AG09309 (cell line): ENCODE results near the gene SMAD9.

Source experiments
- DNase-seq: peaks from one replicate; pipeline ENCODE4 v3.0.0-alpha.2; 2010; ENCODE audit warnings: low read depth
- H3K4me3 ChIP-seq: 2 replicates; pipeline ENCODE4 v1.5.1; 2011; ENCODE audit warnings: mild to moderate bottlenecking, low read depth, low read length, moderate library complexity; ENCODE audit not compliant: control insufficient read depth
- TF ChIP-seq, protein P1 (sequence below): IDR thresholded peaks from 2 replicates; pipeline ENCODE4 v1.5.1; 2011; ENCODE audit warnings: mild to moderate bottlenecking, low read depth, low read length, inconsistent platforms; ENCODE audit not compliant: insufficient read depth, control insufficient read depth; ENCODE audit errors: missing control alignments

The SMAD9 gene

GRCh38 chr13:36913463-36913862, 6.6 kb downstream of the SMAD9 start:
- no peak overlapping the region for H3K4me3 ChIP-seq
- DNase-seq: no peak
- TF ChIP-seq, protein P1, sequence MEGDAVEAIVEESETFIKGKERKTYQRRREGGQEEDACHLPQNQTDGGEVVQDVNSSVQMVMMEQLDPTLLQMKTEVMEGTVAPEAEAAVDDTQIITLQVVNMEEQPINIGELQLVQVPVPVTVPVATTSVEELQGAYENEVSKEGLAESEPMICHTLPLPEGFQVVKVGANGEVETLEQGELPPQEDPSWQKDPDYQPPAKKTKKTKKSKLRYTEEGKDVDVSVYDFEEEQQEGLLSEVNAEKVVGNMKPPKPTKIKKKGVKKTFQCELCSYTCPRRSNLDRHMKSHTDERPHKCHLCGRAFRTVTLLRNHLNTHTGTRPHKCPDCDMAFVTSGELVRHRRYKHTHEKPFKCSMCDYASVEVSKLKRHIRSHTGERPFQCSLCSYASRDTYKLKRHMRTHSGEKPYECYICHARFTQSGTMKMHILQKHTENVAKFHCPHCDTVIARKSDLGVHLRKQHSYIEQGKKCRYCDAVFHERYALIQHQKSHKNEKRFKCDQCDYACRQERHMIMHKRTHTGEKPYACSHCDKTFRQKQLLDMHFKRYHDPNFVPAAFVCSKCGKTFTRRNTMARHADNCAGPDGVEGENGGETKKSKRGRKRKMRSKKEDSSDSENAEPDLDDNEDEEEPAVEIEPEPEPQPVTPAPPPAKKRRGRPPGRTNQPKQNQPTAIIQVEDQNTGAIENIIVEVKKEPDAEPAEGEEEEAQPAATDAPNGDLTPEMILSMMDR: no peak

DNA sequence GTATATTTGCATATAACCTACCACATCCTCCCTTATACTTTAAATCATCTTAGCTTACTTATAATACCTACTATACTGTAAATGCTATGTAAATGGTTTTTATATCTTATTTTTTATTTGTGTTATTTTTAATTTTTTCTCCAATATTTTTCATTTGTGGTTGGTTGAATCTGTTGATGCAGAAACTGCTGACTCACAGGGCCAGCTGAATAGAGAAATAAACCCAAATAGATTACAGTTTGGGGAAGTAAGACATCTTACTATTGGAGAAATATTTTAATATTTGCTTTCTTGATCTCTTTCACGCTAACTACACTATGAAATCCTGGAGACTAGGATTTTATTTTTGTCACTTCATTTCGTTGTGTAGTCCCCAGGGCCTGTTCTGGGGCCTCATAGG, 7.1 kb downstream of the SMAD9 start:
- DNase-seq: no peak

GRCh38 chr13:36912369-36912768, 7.7 kb downstream of the SMAD9 start:
- no peak overlapping the region for H3K4me3 ChIP-seq
- TF ChIP-seq, protein P1: no peak
- DNase-seq: no peak

More for the DNA sequence above, 7.1 kb downstream of the SMAD9 start:
- H3K4me3 ChIP-seq: no peak overlapping the region
- TF ChIP-seq, protein P1: no peak

DNA sequence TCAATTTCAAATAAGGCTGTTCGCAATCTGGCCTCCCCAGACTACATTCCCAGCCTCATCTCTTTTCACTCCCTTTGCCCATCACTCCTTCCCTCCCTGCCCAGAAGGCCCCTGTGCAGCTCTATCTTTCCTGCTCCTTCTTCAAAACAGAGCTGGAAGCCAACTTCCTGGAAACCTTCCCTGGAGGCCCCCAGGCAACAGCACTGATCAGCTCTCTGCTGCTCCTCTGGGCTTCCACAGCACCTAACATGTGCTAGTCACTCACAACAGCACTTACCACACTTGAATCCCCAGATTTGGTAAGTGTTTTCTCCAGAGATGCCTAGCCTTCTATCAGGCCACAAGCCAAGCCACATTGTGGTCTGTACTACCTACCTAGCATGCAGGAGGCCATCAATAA, 9.5 kb downstream of the SMAD9 start:
- TF ChIP-seq, protein P1: no peak
- H3K4me3 ChIP-seq: no peak overlapping the region
- no peak for DNase-seq

GRCh38 chr13:36907821-36908220, 12.2 kb downstream of the SMAD9 start:
- TF ChIP-seq, protein P1: no peak
- no peak overlapping the region for H3K4me3 ChIP-seq

DNA sequence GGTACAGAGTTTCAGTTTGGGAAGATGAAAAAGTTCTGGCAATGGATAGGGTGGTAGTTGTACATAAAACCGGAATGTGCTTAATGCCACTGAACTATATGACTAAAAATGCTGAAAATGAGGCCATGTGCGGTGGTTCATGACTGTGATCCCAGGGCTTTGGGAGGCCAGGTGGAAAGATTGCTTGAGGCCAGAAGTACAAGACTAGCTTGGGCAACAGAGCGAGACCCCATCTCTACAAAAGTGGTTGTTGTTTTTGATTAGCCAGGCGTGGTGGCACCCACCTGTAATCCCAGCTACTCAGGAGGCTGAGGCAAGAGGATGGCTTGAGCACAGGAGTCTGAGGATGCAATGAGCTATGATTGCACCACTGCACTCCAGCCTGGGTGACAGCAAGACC, 12.8 kb downstream of the SMAD9 start:
- H3K4me3 ChIP-seq: no peak overlapping the region
- TF ChIP-seq, protein P1: no peak
- DNase-seq: no peak

More at GRCh38 chr13:36907821-36908220, 12.2 kb downstream of the SMAD9 start:
- no peak for DNase-seq

DNA sequence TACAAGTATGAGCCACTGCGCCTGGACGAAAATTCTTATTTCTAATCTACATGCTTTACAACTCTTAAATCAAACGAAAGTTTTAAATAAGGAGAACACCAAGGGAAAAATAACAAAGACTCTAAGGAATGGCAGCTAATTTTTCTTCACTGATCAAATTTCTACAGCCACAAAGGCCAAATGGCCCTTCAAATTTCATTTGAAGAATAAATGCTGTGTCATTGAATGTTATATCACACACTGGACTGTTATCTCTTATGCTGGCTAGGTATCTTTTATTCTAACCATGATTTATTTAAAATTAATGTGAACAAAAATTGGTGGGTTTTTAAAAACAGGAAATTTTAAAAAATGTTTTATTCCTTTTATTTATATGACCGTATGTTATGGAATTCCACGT, 14.1 kb downstream of the SMAD9 start:
- TF ChIP-seq, protein P1: no peak
- no peak for DNase-seq
- H3K4me3 ChIP-seq: no peak overlapping the region
